ENCODE data around the gene NOL4L.

NOL4L gene

DNA sequence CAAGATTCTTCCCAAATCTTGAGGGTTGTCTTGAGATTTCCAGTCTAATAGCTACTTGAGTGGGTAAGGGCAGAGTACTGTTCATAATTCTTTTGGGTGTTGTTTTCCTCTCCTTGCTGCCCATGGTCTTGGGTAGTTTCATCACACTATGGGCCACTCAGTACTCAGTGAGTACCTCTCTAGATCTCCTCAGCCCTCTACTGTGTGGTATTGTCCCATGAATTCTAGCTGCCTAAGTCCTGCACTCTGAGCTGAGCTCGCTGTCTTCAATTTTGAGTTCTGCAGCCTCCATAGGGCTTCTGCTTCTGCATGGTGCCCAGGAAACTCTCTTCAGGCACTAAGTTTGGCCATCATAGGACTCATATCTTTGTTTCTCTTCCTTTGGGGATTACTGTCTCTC lies 184.7 kb downstream of the NOL4L start:
- DNase-seq = no peak

DNA sequence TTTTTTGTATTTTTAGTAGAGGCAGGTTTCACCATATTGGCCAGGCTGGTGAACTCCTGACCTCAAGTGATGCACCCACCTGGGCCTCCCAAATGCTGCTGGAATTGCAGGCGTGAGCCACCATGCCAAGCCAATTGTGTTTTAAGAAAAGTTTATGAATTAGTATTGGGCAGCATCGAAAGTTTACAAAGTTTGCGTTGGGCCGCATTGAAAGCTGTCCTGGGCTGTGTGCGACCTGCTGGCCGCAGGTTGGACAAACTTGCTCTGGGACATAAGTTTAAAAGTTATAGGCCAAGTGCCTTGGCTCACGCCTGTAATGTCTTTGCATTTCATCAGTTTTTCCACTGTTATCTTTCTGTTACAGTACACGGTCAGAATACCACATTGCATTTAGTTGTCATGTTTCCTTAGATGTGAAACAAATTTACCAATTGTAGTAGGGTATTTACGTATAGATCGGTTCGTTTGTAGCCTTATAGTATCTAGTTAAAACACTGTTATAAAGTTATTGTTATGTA lies 187.5 kb downstream of the NOL4L start:
- DNase-seq = no peak

- DNase-seq = no peak
Measured at GRCh38 chr20:32396646-32397160, 188.4 kb downstream of the NOL4L start.

DNA sequence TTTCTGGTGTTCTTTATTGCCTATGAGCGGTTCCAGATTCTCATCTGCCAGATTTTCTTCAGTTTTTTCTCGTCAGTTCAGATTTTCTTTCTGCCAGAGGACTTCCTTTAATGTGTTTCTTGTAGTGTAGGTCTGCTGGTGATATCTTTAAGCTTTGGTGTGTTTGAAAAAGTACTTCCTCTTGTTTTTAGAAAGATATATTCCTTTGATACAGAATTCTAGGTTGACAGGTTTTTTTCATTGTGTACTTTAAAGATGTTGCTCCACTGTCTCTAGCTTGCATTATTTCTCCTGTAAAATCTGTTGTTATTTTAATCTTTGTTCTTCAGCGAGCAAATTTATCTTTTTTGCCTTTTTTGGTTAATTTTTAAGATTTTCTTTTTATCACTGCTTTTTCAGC lies 190.1 kb downstream of the NOL4L start:
- no peak for DNase-seq

Data from AML-193 (cell line).